Neural progenitor cell (in vitro differentiated cells): ENCODE results near the gene PHLDA2. TPM values are rescaled to one million over a fixed set of nuclear protein-coding genes. Genes with fewer than 3 reads are reported as not detected.

Source experiments
- DNase-seq: peaks from one replicate; pipeline ENCODE4 v3.0.0-alpha.2; 2016; ENCODE audit warnings: low spot score
- H2AFZ ChIP-seq: fragments of 200-600 bp; sonication (generic); replicated peaks from 2 replicates; pipeline ENCODE4 v1.6.1; 2016; ENCODE audit warnings: antibody characterized with exemption
- H3F3A ChIP-seq: fragments of 200-600 bp; sonication (generic); 2 replicates; pipeline ENCODE4 v1.6.1; 2016; ENCODE audit warnings: antibody characterized with exemption, low read depth
- H3K27ac ChIP-seq: fragments of 200-600 bp; sonication (generic); 2 replicates; pipeline ENCODE4 v1.5.1; 2016; ENCODE audit warnings: mild to moderate bottlenecking
- H3K27me3 ChIP-seq: fragments of 200-600 bp; sonication (generic); 2 replicates; pipeline ENCODE4 v1.6.1; 2016; ENCODE audit warnings: mild to moderate bottlenecking, moderate library complexity
- H3K36me3 ChIP-seq: fragments of 200-600 bp; sonication (generic); 2 replicates; pipeline ENCODE4 v1.5.1; 2016
- H3K4me1 ChIP-seq: fragments of 200-600 bp; sonication (generic); 2 replicates; pipeline ENCODE4 v1.6.1; 2016; ENCODE audit warnings: mixed run types
- H3K4me2 ChIP-seq: fragments of 200-600 bp; sonication (generic); 2 replicates; pipeline ENCODE4 v1.6.1; 2016
- H3K4me3 ChIP-seq: fragments of 200-600 bp; sonication (generic); 2 replicates; pipeline ENCODE4 v1.5.1; 2016
- H3K79me2 ChIP-seq: fragments of 200-600 bp; sonication (generic); 2 replicates; pipeline ENCODE4 v1.6.1; 2016; ENCODE audit warnings: low read depth
- H3K9ac ChIP-seq: fragments of 200-600 bp; sonication (generic); 2 replicates; pipeline ENCODE4 v1.6.1; 2016
- H3K9me3 ChIP-seq: fragments of 200-600 bp; sonication (generic); 2 replicates; pipeline ENCODE4 v1.5.1; 2016; ENCODE audit warnings: low read depth
- H4K20me1 ChIP-seq: fragments of 200-600 bp; sonication (generic); 2 replicates; pipeline ENCODE4 v1.6.1; 2016; ENCODE audit warnings: low read depth
- H3K27ac Mint-ChIP-seq: 3 replicates; pipeline ENCODE4 v1.8.0; 2021; ENCODE audit warnings: mixed read lengths
- H3K27me3 Mint-ChIP-seq: 2 replicates; pipeline ENCODE4 v1.8.0; 2022; ENCODE audit warnings: low read depth, mild to moderate bottlenecking, inconsistent platforms, moderate library complexity, mixed read lengths; ENCODE audit not compliant: insufficient read depth
- H3K36me3 Mint-ChIP-seq: 3 replicates; pipeline ENCODE4 v1.8.0; 2021; ENCODE audit warnings: mixed read lengths
- H3K4me1 Mint-ChIP-seq: 3 replicates; pipeline ENCODE4 v1.8.0; 2021; ENCODE audit warnings: mixed read lengths
- H3K4me3 Mint-ChIP-seq: 3 replicates; pipeline ENCODE4 v1.8.0; 2021; ENCODE audit warnings: mild to moderate bottlenecking, moderate library complexity, mixed read lengths
- H3K9me3 Mint-ChIP-seq: 3 replicates; pipeline ENCODE4 v1.8.0; 2020; ENCODE audit warnings: mixed read lengths
- EZH2 ChIP-seq: fragments of 200-600 bp; sonication (generic); IDR thresholded peaks from 2 replicates; pipeline ENCODE4 v1.6.1; 2017; ENCODE audit warnings: antibody characterized with exemption, mild to moderate bottlenecking, moderate library complexity
- EZH2phosphoT487 ChIP-seq: fragments of 200-600 bp; sonication (generic); IDR thresholded peaks from 2 replicates; pipeline ENCODE4 v1.6.1; 2017; ENCODE audit warnings: antibody characterized with exemption
- total RNA-seq: library from RNA; depleted of rRNA; stranded (reverse); fragments of >200 nt; gene quantifications from 2 replicates; pipeline ENCODE4 v1.2.3, GENCODE V29; 2015; ENCODE audit warnings: low replicate concordance
- TF ChIP-seq, protein P1 (sequence below): fragments of 200-600 bp; sonication (generic); IDR thresholded peaks from 2 replicates; pipeline ENCODE4 v1.5.1; 2017; ENCODE audit warnings: antibody characterized with exemption, mild to moderate bottlenecking

PHLDA2 gene
- total RNA-seq, 1 donor from 2014 or later, result not detected

- H3K9me3 Mint-ChIP-seq, result peaks cover 17% of the 10 kb centered on the region
- peaks cover 8% of the 10 kb centered on the region for H3K9me3 ChIP-seq
- no peak overlapping the region for H3K27ac Mint-ChIP-seq
- no peak overlapping the region for H2AFZ ChIP-seq
- no peak for DNase-seq
- peaks cover 12% of the 10 kb centered on the region for H4K20me1 ChIP-seq
- H3K4me3 ChIP-seq, result no peak overlapping the region
- no peak overlapping the region for H3K4me2 ChIP-seq
- H3K27me3 ChIP-seq, result peaks cover 39% of the 10 kb centered on the region
- peaks cover 20% of the 10 kb centered on the region for H3F3A ChIP-seq
- peaks cover 13% of the 10 kb centered on the region for H3K36me3 Mint-ChIP-seq
- no peaks in the 10 kb centered on the region for H3K79me2 ChIP-seq
- no peak overlapping the region for H3K9ac ChIP-seq
- no peaks in the 10 kb centered on the region for H3K4me1 ChIP-seq
- TF ChIP-seq, protein P1, sequence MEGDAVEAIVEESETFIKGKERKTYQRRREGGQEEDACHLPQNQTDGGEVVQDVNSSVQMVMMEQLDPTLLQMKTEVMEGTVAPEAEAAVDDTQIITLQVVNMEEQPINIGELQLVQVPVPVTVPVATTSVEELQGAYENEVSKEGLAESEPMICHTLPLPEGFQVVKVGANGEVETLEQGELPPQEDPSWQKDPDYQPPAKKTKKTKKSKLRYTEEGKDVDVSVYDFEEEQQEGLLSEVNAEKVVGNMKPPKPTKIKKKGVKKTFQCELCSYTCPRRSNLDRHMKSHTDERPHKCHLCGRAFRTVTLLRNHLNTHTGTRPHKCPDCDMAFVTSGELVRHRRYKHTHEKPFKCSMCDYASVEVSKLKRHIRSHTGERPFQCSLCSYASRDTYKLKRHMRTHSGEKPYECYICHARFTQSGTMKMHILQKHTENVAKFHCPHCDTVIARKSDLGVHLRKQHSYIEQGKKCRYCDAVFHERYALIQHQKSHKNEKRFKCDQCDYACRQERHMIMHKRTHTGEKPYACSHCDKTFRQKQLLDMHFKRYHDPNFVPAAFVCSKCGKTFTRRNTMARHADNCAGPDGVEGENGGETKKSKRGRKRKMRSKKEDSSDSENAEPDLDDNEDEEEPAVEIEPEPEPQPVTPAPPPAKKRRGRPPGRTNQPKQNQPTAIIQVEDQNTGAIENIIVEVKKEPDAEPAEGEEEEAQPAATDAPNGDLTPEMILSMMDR, result no peak
- no peak for TF ChIP-seq EZH2
- TF ChIP-seq EZH2phosphoT487, result no peak
- H3K27me3 Mint-ChIP-seq, result peaks cover 29% of the 10 kb centered on the region
- H3K36me3 ChIP-seq, result no peaks in the 10 kb centered on the region
- peaks cover 7% of the 10 kb centered on the region for H3K4me1 Mint-ChIP-seq
- H3K4me3 Mint-ChIP-seq, result no peak overlapping the region
- no peak overlapping the region for H3K27ac ChIP-seq
Observed at GRCh38 chr11:2933375-2934020, 4.3 kb upstream of the PHLDA2 start.

GRCh38 chr11:2932850-2933251 lies 3.6 kb upstream of the PHLDA2 start:
- TF ChIP-seq, protein P1, result no peak
- no peak for TF ChIP-seq EZH2
- TF ChIP-seq EZH2phosphoT487, result no peak
- Histone ChIP-seq H3K4me2 (no peak overlapping the region), H3F3A (peaks cover 14% of the 10 kb centered on the region), H3K27me3 (peaks cover 45% of the 10 kb centered on the region), H3K4me3 (no peak overlapping the region), H3K4me1 (no peaks in the 10 kb centered on the region), H3K36me3 (no peaks in the 10 kb centered on the region), H4K20me1 (peaks cover 18% of the 10 kb centered on the region), H3K9ac (no peak overlapping the region), H3K9me3 (peaks cover 5% of the 10 kb centered on the region), H3K79me2 (no peaks in the 10 kb centered on the region), H2AFZ (no peak overlapping the region), H3K27ac (no peak overlapping the region)
- H3K27ac Mint-ChIP-seq, result no peak overlapping the region
- no peak overlapping the region for H3K4me3 Mint-ChIP-seq
- peaks cover 12% of the 10 kb centered on the region for H3K4me1 Mint-ChIP-seq
- no peak for DNase-seq
- peaks cover 7% of the 10 kb centered on the region for H3K36me3 Mint-ChIP-seq
- peaks cover 11% of the 10 kb centered on the region for H3K9me3 Mint-ChIP-seq
- peaks cover 29% of the 10 kb centered on the region for H3K27me3 Mint-ChIP-seq

DNA sequence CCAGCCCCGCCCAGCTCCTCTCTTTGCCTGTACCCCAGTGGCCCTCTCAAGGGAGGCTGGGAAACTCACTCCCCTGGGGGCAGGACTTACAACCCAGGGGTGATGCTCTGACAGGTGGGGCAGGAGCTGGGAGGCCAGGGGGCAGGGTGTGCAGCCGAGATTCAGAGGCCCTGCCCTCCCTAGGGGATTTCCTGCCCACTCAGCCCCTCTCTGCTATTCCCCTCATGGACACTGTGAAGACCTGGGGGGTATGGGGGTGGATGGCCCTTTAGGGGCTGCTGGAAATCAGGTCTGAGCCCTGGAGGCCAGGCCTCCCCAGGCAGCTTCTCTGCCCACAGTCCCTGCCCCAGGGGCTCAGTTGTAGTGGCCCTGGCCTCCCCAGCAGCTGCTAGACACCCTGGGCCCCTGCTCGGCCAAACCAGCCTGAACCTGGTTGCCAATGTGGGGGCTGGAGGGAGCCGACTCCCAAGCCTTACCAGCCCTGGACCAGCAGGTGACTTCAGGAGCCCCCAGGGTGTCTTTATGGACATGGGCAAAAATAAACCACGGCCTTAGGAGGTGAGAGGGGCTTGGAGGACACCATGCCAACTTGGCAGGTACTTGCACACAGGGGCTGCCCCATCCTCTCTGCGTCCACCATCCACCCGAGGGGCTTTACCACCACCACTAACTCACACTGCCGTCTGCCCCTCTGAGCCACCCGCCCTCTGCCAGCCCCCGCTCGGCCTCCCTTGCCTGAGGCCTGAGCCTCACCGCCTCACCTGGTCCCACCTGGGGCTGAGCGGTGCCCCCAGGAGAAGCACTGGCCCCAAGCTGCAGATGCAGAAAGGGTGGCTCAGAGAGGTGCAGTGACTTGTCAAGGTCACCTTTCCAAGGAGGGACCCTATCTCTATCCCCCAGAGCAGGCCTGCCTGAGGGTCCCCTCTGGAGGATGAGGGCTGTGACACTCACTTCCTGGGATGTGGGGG lies 2.8 kb upstream of the PHLDA2 start:
- no peak for DNase-seq
- Histone ChIP-seq H3K27ac (no peak overlapping the region), H3K4me2 (no peak overlapping the region), H3K79me2 (no peaks in the 10 kb centered on the region), H3K4me1 (no peaks in the 10 kb centered on the region), H4K20me1 (peaks cover 20% of the 10 kb centered on the region), H3K36me3 (no peaks in the 10 kb centered on the region), H3K9me3 (no peaks in the 10 kb centered on the region), H3K4me3 (no peak overlapping the region), H3K27me3 (peaks cover 53% of the 10 kb centered on the region), H3F3A (peaks cover 9% of the 10 kb centered on the region), H3K9ac (no peak overlapping the region), H2AFZ (no peak overlapping the region)
- H3K27me3 Mint-ChIP-seq, result peaks cover 33% of the 10 kb centered on the region
- peaks cover 6% of the 10 kb centered on the region for H3K9me3 Mint-ChIP-seq
- no peak overlapping the region for H3K27ac Mint-ChIP-seq
- peaks cover 2% of the 10 kb centered on the region for H3K36me3 Mint-ChIP-seq
- no peak overlapping the region for H3K4me3 Mint-ChIP-seq
- H3K4me1 Mint-ChIP-seq, result peaks cover 12% of the 10 kb centered on the region
- TF ChIP-seq, protein P1, result no peak
- TF ChIP-seq EZH2 (no peak), EZH2phosphoT487 (no peak)
